GM18519 (cell line): Measurements from ENCODE around the gene HAUS3.
"Not testable (repeated sequence)": the region's sequence is repeated elsewhere in the genome, so short reads cannot be mapped to it uniquely, and the experiment has no call there.

Source experiments
- ATAC-seq: cut with Tn5 transposase; IDR thresholded peaks from one replicate; pipeline ENCODE4 v1.9.1; 2021; ENCODE audit warnings: mild to moderate bottlenecking, moderate library complexity; ENCODE audit not compliant: unreplicated experiment, low FRiP score

HAUS3 gene

DNA sequence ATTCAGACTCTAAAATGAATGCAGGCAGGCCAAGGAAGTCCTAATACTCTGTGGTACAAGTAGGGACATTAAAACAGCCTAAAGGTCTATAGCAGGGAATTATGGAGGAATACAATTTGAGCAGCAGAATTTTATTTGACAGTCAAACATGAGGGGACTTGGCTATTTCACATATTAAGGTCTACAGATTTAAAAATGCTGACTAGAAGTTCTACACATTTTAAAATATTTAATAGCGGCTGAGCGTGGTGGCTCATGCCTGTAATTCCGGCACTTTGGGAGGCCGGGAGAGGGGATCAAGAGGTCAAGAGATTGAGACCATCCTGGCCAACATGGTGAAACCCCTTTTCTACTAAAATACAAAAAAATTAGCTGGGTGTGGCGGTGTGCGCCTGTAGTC is 10.8 kb downstream of the HAUS3 start:
- no peak for ATAC-seq

DNA sequence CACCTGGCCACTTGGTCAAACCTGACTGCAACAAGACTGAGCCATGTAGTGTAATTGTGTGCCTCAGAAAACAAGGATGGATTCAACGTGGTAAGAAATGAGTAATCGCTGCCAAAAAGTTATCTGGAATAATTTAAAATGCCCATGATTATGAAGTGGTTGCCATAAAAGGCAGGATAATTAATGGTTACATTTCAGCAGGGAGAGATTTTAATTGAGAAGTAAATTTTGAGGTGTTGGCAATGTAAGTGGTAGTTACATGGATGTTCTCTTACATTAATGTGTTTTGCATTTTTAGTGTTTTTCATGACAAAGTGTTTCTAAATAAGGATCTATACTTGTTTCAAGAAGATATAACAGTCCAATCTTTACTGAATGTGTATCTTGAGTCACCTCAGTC is 15.7 kb downstream of the HAUS3 start:
- ATAC-seq: no peak

DNA sequence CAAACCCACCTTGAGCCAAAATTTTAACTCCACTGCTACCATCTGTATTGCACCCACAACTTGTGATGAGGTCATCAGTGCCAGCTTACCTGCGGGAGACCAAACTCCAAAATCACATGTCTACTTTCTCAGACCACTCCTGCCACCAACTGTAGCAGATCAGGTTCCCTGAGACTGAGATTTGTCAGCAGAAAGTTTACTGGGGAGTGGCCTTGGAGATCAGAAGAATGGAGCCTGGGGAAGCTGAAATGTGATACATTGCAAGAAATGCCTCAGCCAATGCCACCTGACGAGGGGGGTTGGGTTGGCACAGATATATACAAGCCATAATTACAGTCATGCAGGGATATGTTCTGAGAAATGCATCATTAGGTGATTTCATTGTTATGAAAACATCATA is 19.1 kb downstream of the HAUS3 start:
- no peak for ATAC-seq

DNA sequence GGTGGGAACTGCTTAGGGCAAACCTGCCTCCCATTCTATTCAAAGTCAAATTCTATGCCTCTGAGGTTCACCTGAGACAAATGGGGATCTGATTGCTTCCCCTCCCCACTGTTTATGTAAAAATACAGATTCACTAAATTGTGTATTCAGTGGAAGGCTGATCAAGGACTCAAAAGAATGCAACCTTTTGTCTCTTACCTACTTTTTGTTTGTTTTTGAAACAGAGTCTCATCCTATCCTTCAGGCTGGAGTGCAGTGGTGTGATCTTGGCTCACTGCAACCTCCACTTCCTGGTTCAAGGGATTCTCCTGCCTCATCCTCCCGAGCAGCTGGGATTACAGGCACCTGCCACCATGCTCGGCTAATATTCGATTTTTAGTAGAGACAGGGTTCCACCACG is 20.5 kb downstream of the HAUS3 start:
- not testable (repeated sequence) for ATAC-seq

DNA sequence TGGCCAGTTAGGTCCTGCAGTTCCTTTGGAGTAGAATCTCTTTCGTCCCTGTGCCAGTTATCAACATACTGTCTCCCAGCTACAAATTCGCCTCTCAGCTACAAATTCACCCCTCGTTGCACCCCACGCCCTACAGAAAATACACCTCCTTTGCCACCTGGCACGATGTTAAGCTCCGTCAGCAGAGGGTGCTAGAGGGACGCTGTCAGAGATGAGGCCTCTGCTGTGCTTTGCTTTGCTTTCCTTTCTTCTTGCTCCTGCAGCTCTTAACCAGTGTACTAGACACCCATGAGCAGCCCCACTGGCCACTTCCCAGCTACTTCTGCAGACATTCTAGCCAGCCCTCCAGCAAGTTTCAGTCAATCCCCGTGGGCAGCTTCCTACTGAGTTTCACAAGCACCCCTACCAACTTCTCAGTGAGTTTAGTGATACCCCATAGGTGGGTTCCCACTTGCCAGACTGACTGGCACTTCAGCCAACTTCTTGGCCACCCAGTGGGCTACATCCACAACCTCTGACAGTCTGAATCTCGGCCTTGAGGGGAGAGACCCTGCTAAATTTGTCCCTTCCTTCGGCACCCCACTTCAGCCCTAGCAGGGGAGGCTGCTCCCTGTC is 21.8 kb downstream of the HAUS3 start:
- ATAC-seq: no peak

DNA sequence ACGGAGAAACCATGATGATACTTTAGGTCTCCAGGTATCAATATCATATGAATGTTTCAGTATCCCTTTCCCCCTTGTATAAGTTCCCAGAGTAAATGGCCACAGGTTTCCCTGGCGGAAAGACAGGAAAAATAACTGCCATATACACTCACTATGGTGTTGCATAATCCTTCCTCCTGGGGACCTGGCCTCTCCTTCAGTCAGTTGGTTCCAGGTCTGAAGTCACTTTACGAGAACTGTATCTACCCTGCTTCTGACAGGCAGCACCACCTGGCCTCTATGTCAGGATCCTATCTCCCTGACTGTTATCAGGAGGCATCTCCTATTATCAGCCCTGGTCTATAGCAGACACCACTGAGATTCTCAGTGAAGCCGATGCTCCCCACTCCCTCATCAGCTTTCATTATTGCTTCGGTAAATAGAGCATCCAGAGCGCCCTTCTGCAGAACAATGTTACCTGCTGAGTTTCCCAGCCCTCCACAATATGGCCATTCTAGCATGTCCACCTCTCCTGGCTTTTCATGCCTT is 22.6 kb downstream of the HAUS3 start:
- no peak for ATAC-seq

DNA sequence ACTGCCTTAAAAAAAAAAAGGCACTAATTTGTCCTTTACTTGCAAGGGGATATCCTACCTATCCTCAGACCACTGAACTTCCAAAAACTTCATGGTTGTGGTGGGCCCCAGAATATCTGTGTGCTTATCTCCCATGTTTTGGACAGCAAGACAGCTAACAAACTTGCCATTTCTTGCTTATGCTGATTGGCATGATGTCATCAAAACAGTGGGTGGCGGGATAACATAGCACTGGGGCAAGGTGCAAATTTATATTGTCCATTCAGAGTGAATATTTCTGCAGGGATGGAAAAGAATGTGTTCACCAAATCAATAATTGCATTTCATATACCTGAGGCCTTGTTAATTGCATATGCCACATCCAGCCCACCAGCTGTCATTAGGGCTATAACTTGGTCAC is 23.5 kb downstream of the HAUS3 start:
- no peak for ATAC-seq

DNA sequence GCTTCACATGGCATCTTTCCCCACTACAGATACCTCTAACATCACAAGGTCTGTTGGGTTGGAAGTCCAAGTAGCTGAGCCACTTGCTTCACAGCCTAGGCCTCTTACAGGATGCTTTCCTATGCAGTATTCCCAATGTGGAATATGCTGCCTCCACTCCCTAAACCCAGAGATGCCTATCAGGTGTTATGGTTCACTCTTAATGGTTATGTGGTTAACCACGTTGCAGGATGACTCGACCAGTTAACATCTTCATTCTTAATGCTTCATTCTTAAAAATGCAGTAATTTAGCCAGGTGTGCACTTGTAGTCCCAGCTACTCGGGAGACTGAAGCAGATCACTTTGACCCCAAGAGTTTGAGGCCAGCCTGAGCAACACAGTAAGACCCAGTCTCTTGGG is 24.2 kb downstream of the HAUS3 start:
- ATAC-seq: no peak

DNA sequence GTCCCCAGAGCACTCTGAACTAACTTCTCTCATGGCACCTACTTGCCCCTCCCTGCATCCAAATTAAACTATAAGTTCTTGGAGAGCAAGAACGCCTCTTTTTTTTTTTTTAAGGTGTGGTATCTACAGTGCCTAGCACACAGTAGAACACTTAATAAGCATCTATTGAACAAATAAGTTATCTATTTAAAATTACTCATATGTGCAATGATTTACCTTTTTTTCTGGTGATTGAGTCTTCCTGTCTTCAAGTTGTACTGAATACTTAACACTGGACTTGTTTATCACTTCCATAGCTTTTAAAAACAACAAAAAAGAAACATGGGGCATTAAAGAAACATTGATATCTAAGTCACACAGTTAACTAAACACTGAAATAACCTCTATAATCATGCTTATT is 29.1 kb downstream of the HAUS3 start:
- ATAC-seq: no peak

DNA sequence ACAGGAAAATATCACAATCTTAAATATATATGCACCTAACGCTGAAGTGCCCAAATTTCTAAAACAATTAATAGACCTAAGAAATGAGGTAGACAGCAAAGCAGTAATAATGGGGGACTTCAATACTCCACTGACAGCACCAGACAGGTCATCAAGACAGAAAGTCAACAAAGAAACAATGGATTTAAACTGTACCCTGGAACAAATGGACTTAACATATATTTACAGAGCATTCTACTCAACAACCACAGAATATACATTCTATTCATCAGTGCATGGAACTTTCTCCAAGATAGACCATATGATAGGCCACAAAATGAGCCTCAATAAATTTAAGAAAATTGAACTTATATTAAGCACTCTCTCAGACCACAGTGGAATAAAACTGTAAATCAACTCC is 39.1 kb downstream of the HAUS3 start:
- ATAC-seq: not testable (repeated sequence)

DNA sequence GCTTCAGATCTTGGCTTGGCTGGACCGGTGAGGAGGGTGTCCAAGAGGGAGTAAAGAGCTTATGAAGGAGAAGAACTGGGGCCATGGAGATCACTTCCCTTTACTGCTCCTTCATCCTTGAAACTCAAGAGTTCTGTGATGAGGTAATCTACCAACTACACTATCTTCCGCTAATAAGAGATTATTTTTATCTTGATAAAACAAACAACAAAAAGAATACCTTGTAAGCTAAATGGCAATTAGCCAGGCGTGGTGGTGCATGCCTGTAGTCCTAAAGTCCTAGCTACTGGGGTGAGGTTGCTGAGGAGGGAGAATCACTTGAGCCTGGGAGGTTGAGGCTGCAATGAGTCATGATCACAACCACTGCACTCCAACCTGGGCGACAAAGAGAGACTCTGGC is 47.4 kb downstream of the HAUS3 start:
- ATAC-seq: no peak

DNA sequence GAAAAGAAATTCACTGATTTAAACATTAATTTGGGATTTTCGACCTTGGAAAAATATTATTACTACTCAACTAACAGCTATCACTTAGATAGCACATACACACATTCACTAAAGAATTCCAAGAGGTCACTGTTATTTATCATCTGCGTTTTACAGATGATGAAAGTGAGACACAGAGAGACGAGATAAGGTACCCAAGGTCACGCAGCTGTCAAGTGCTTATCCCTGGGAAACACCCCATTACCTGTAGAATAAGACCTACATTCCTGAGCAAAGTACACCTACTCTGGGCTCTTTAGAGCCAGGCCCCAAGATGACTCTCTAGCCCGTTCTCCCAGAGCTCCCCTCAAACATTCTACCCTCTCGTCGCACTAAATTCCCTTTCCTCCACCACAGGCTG is 48.6 kb downstream of the HAUS3 start:
- ATAC-seq: no peak

DNA sequence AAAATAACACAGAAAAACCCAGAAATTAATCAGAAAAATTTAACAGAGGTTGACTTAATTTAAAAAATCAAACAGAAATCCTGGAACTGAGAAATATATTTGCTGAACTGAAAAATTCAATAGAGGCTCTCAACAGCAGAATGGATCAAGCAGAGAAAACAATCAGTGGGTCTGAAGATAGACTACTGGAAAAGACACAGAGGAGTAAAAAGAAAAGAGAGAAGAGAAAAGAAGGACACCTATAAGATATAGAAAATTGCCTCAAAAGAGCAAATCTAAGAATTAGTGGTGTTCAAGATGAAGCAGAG is 55.1 kb downstream of the HAUS3 start:
- ATAC-seq: no peak

DNA sequence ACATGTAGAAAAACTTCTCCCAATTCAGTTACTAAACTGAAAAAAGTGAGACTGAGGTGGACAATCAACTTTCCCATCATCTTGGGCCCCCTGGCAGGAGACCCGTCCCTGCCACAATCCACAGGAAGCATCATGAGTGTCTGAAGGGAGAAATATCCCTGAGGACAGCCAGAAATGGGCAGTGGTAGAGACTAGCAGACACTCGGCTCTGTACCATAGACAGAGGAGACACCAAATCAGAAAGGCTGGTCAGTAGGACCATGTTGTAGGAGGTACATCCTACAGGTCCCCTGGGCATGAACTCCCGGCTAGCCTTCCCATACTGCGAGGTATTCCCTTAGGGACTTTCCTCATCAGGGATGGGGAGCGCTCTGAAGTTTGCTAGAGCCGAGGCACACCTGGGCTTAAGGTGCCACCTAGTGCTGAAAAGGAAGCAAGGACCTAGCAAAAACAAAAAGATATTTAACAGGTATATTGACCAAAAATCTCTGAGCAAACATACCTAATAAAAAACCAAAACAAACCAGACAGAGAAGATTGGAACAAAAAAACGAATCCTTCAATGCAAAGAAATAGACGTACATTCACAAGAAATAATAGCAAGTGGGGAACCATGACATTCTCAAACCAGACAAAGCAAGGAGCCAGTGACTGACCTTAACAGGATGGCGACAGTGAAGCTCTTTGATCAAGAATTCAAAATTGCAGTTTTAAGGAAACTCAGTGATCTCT is 55.6 kb downstream of the HAUS3 start:
- ATAC-seq: no peak

DNA sequence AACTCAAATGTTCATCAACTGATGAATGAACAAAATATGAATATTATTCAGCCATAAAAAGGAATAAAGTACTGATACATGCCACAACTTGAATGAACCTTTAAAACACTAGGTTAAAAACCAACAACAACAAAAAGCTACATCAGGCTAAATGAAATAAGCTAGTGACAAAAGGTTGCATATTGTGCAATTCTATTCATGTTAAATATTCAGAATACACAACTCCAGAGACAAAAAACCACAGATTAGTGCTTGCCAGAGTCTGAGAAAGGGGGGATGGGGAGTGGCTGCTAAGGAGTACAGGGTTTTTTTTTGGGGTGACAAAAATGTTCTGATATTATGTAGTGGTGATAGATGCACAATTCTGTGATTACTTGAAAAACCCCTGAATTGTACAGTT is 58.5 kb downstream of the HAUS3 start:
- ATAC-seq: no peak

DNA sequence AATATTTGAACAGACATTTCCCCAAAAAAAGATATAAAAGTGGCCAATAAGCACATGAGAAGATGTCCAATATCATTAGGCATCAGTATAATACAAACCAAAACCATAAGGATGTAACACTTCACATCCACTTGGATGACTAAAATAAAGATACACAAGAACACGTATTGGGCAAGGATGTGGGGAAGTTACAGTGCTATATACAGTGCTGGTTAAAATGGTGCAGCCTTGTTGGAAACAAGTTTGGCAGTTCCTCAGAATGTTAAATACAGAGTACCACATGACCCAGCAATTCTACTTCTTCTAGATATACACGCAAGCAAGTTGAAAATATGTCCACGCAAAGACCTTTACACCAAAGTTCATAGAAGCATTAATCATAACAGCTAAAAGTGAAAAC is 58.9 kb downstream of the HAUS3 start:
- no peak for ATAC-seq

DNA sequence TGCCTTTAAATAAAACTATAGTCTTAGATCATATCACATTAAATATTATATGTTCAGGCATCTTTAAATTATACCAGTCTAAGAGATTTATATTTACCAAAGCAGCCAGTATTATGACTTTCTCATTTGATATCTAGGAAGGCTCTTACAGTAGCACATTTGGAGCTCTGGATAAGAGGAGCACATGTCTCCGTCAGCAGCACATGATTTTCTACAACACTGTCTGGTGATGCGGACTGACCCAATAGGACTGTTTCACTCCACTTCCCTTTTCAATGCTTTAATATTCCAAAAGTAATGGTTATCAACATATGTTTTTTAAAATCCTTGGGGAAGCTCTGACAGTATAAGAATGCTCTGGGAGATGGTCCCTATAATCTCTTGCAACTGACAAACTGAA is 61.5 kb downstream of the HAUS3 start:
- no peak for ATAC-seq

DNA sequence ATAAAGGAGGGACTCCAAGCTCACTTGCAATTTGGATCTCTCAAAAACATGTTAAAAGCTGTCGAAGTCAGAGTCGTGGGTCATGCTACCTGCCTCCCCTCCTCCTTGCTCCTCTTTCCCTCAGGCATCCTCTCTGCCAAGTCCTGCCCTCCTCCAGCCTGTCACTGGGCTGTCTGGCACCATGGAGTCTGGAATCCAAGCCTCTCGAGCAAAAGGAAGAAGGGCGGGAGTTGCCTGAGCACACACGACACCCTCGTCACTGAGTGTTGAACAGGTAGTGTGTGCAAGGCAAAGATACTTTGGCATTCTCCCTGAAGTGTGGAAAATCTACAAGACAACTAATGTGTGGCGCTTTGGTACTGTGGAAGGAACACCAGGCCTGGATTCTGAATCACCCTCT is 62.2 kb downstream of the HAUS3 start:
- no peak for ATAC-seq

DNA sequence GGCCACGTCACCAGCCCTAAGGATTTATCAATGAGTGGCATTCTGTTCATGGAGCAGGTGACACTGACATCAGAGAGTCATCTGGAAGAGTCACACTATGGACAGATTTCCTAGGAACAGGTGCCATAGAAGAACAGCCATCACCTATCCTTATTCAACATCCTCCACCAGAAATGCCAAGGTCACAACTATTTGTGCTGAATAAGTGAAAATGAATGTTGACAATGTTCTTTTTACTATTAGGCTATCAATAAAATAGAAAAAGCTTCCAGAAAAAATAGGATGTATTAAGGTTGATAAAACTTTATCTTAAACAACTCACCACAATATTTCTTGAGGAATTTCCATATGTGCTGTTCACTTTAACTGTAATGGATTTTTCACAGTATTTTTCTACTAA is 62.9 kb downstream of the HAUS3 start:
- ATAC-seq: no peak
